A549 (cell line): ENCODE results near the gene KCNB1. TPM values are rescaled to one million over a fixed set of nuclear protein-coding genes. Genes with fewer than 3 reads are reported as not detected.

Source experiments
- ATAC-seq, 2 experiments: fragments of 200-7000 bp in 1 of 2; fragments of >200 bp in 1 of 2; cut with Nextera tagmentation in 1 of 2; cut with Tn5 transposase in 1 of 2; 3 replicates each; pipeline versions ENCODE4 v1.8.0 to v1.9.1; 2018 to 2020; ENCODE audit warnings: mild to moderate bottlenecking in 1 of 2, moderate library complexity in 1 of 2
- CTCF ChIA-PET: fragments of 300-600 bp; sonication (Branson Sonifier 250); formaldehyde crosslinking; extraction: SDS; loops from one replicate; lab custom pipeline; 2021; ENCODE audit warnings: antibody characterized with exemption, inconsistent platforms; lab: Yijun Ruan, JAX
- POLR2A ChIA-PET: fragments of 350-600 bp; formaldehyde crosslinking; extraction: SDS; loops from one replicate; lab custom pipeline; 2021; ENCODE audit warnings: antibody characterized with exemption, inconsistent platforms; lab: Yijun Ruan, JAX
- DNase-seq, 2 experiments: peaks; one replicate each; pipeline versions ENCODE4 v3.0.0 to v3.0.0-alpha.2; 2011 to 2016; ENCODE audit warnings: low read depth in 1 of 2, low spot score in 1 of 2
- FAIRE-seq: peaks from 2 replicates; lab custom pipeline; 2011; peaks lifted over from hg19 to GRCh38; lab: Jason Lieb, UNC
- H3K27ac ChIP-seq, 2 experiments: fragments of >200 bp; sonication (Bioruptor Twin); formaldehyde crosslinking; 3 replicates each; pipeline ENCODE4 v1.5.1; 2016 to 2017
- H3K4me1 ChIP-seq: fragments of >200 bp; sonication (Bioruptor Twin); formaldehyde crosslinking; 3 replicates; pipeline ENCODE4 v1.6.1; 2016
- H3K4me2 ChIP-seq: fragments of >200 bp; sonication (Bioruptor Twin); formaldehyde crosslinking; 3 replicates; pipeline ENCODE4 v1.6.1; 2016
- H3K4me3 ChIP-seq: fragments of >200 bp; sonication (Bioruptor Twin); formaldehyde crosslinking; 3 replicates; pipeline ENCODE4 v1.5.1; 2016
- H3K9me3 ChIP-seq: fragments of >200 bp; sonication (Bioruptor Twin); formaldehyde crosslinking; 3 replicates; pipeline ENCODE4 v1.6.1; 2016
- ATOH8 ChIP-seq: fragments of 250-450 bp; sonication (Bioruptor Pico); IDR thresholded peaks from 2 replicates; pipeline ENCODE4 v1.5.0; 2020; ENCODE audit warnings: low read depth, mild to moderate bottlenecking, moderate library complexity
- BCL3 ChIP-seq: fragments of >200 bp; sonication (Bioruptor Twin); formaldehyde crosslinking; IDR thresholded peaks from 3 replicates; pipeline ENCODE4 v1.6.1; 2016
- CBX2 ChIP-seq: fragments of 200-600 bp; sonication (generic); IDR thresholded peaks from 2 replicates; pipeline ENCODE4 v1.6.1; 2016; ENCODE audit warnings: low read depth, mild to moderate bottlenecking, borderline replicate concordance
- CEBPB ChIP-seq, 2 experiments: fragments of >200 bp in 1 of 2; sonication (Bioruptor Twin) in 1 of 2; formaldehyde crosslinking in 1 of 2; IDR thresholded peaks; 2 replicates each; pipeline ENCODE4 v1.6.1; 2012 to 2016
- CHD4 ChIP-seq: fragments of 200-600 bp; sonication (generic); IDR thresholded peaks from 2 replicates; pipeline ENCODE4 v1.6.1; 2016; ENCODE audit warnings: antibody characterized with exemption, mild to moderate bottlenecking, borderline replicate concordance
- ESRRA ChIP-seq: fragments of 150-350 bp; IDR thresholded peaks from 2 replicates; pipeline ENCODE4 v1.6.1; 2014; ENCODE audit warnings: mild to moderate bottlenecking, low read length, borderline replicate concordance
- FOXS1 ChIP-seq: fragments of 250-450 bp; sonication (Bioruptor Pico); IDR thresholded peaks from 2 replicates; pipeline ENCODE4 v1.5.0; 2020; ENCODE audit warnings: mild to moderate bottlenecking, moderate library complexity
- GATA3 ChIP-seq: IDR thresholded peaks from 2 replicates; pipeline ENCODE4 v1.6.1; 2012; ENCODE audit warnings: borderline replicate concordance
- HES2 ChIP-seq: fragments of >200 bp; sonication (Bioruptor Twin); formaldehyde crosslinking; IDR thresholded peaks from 2 replicates; pipeline ENCODE4 v1.6.1; 2016
- HMGXB4 ChIP-seq: fragments of 250-450 bp; sonication (Bioruptor Pico); IDR thresholded peaks from 2 replicates; pipeline ENCODE4 v1.5.0; 2021; ENCODE audit warnings: mild to moderate bottlenecking, moderate library complexity, borderline replicate concordance
- JUNB ChIP-seq: fragments of >200 bp; sonication (Bioruptor Twin); formaldehyde crosslinking; IDR thresholded peaks from 2 replicates; pipeline ENCODE4 v1.6.1; 2016
- KDM1A ChIP-seq: fragments of 200-600 bp; sonication (generic); IDR thresholded peaks from 2 replicates; pipeline ENCODE4 v1.6.1; 2016; ENCODE audit warnings: low read depth, mild to moderate bottlenecking
- KDM5A ChIP-seq: fragments of 200-600 bp; sonication (generic); IDR thresholded peaks from 2 replicates; pipeline ENCODE4 v1.6.1; 2016; ENCODE audit warnings: antibody characterized with exemption, mild to moderate bottlenecking
- NPAS2 ChIP-seq: fragments of 250-450 bp; sonication (Bioruptor Pico); IDR thresholded peaks from 2 replicates; pipeline ENCODE4 v1.8.0; 2022; ENCODE audit warnings: mild to moderate bottlenecking, moderate library complexity, borderline replicate concordance
- PHF8 ChIP-seq: fragments of 200-600 bp; sonication (generic); IDR thresholded peaks from 2 replicates; pipeline ENCODE4 v1.6.1; 2016; ENCODE audit warnings: low read depth, mild to moderate bottlenecking, antibody characterized with exemption, moderate library complexity, borderline replicate concordance
- RARB ChIP-seq: fragments of 250-450 bp; sonication (Bioruptor Pico); IDR thresholded peaks from 2 replicates; pipeline ENCODE4 v1.8.0; 2021; ENCODE audit warnings: mild to moderate bottlenecking, moderate library complexity
- RCOR1 ChIP-seq: fragments of 150-350 bp; IDR thresholded peaks from 2 replicates; pipeline ENCODE4 v1.6.1; 2014; ENCODE audit warnings: antibody characterized with exemption, low read length, low read depth
- RFX5 ChIP-seq: fragments of 450-650 bp; IDR thresholded peaks from 2 replicates; pipeline ENCODE4 v1.7.1; 2014; ENCODE audit warnings: antibody characterized with exemption, mild to moderate bottlenecking, moderate library complexity
- RNF2 ChIP-seq: fragments of 200-600 bp; sonication (generic); IDR thresholded peaks from 2 replicates; pipeline ENCODE4 v1.6.1; 2016; ENCODE audit warnings: low read depth, mild to moderate bottlenecking, antibody characterized with exemption, moderate library complexity, borderline replicate concordance
- SMC3 ChIP-seq: fragments of >200 bp; sonication (Bioruptor Twin); formaldehyde crosslinking; IDR thresholded peaks from 3 replicates; pipeline ENCODE4 v1.6.1; 2018; ENCODE audit warnings: inconsistent platforms
- TFCP2L1 ChIP-seq: fragments of 250-450 bp; sonication (Bioruptor Pico); IDR thresholded peaks from 2 replicates; pipeline ENCODE4 v1.5.0; 2021; ENCODE audit warnings: mild to moderate bottlenecking
- USF2 ChIP-seq: fragments of 450-650 bp; IDR thresholded peaks from 2 replicates; pipeline ENCODE4 v1.6.1; 2014; ENCODE audit warnings: antibody characterized with exemption
- WGBS: methylation state at CpG from one replicate; pipeline ENCODE4 v1.1.6; 2017; ENCODE audit errors: missing lambda C conversion rate; 5-methylcytosine and 5-hydroxymethylcytosine counted together
- polyA plus RNA-seq, 4 experiments: library from polyadenylated mRNA; depleted of rRNA in 3 of 4; stranded (reverse); fragments of >200 nt; fragmentation: RNase III in 1 of 4; extraction: RNeasy Plus Mini Kit Qiagen cat#74134 plus additional on column Dnase treatment in 1 of 4; gene quantifications; 2 replicates in 3 of 4; 3 replicates in 1 of 4; pipeline ENCODE4 v1.2.3, GENCODE V29; 2011 to 2017

KCNB1 gene
- polyA plus RNA-seq, 2 of the 4 experiments (the other 2 are of a cell fraction): 0.12 to 0.28 TPM

- Histone ChIP-seq H3K9me3 (no peaks in the 10 kb centered on the region), H3K4me1 (peaks cover 7% of the 10 kb centered on the region; the same call in 1 of the 3 replicates), H3K4me2 (no peak overlapping the region), H3K4me3 (no peak overlapping the region), H3K27ac (no peak overlapping the region)
- DNase-seq (no peak), FAIRE-seq (no peak), ATAC-seq (no peak)
- POLR2A ChIA-PET: no interaction called here
- CTCF ChIA-PET: interaction anchor here (0.7 to 6.8 kb wide), 7 partner anchors 11 to 92 kb away, joined by 3 to 47 read pairs (median 7); partner anchors contain the start of gene KCNB1
- WGBS: 73% methylated on average over 4 of the region's 4 CpGs
- TF ChIP-seq BCL3 (no peak), RNF2 (no peak), ATOH8 (no peak)
Observed at GRCh38 chr20:49517805-49518100, 35.3 kb upstream of the KCNB1 start.

- DNase-seq (no peak), FAIRE-seq (no peak), ATAC-seq (peak in 1 of 2 experiments; percentile 48; a peak in 3 of 6 replicates)
- no peak overlapping the region for H3K4me2 ChIP-seq
- WGBS: 65% methylated on average over 17 of the region's 17 CpGs
- no peak overlapping the region for H3K4me3 ChIP-seq
- no peak overlapping the region for H3K27ac ChIP-seq
- ChIA-PET POLR2A (no interaction called here), CTCF (interaction anchor here (0.7 to 16.1 kb wide), 12 partner anchors 10 to 184 kb away, joined by 3 to 219 read pairs (median 6); partner anchors contain the start of gene KCNB1)
- H3K9me3 ChIP-seq: no peaks in the 10 kb centered on the region
- TF ChIP-seq KDM1A: no peak
- no peak for TF ChIP-seq GATA3
- H3K4me1 ChIP-seq: peaks cover 7% of the 10 kb centered on the region; the same call in 1 of the 3 replicates
Observed at GRCh38 chr20:49516916-49517804, 34.7 kb upstream of the KCNB1 start.

- no peak for ATAC-seq
- peaks cover 11% of the 10 kb centered on the region; the same call in 1 of the 3 replicates for H3K4me1 ChIP-seq
- DNase-seq: no peak
- WGBS: 2% methylated on average over 3 of the region's 3 CpGs
- H3K27ac ChIP-seq: no peak overlapping the region
- CTCF ChIA-PET: interaction anchor here (0.6 to 16.1 kb wide), 11 partner anchors 8 to 373 kb away, joined by 3 to 219 read pairs (median 6); partner anchors contain the start of genes DDX27 and KCNB1
- TF ChIP-seq CEBPB (IDR thresholded peaks at IDR 0.05) (no peak), NPAS2 (no peak), CBX2 (no peak), RNF2 (no peak), SMC3 (no peak), RCOR1 (no peak), HES2 (no peak), ESRRA (no peak), KDM5A (no peak), HMGXB4 (CRISPR knock-in tag) (no peak), RARB (CRISPR knock-in tag) (no peak), USF2 (no peak), TFCP2L1 (CRISPR knock-in tag) (no peak), PHF8 (no peak), CHD4 (no peak), JUNB (no peak), RFX5 (no peak), FOXS1 (CRISPR knock-in tag) (no peak)
- no peaks in the 10 kb centered on the region for H3K9me3 ChIP-seq
- no peak overlapping the region for H3K4me2 ChIP-seq
- no peak for FAIRE-seq
- no peak overlapping the region for H3K4me3 ChIP-seq
- POLR2A ChIA-PET: no interaction called here
Observed at GRCh38 chr20:49515586-49515985, 33.1 kb upstream of the KCNB1 start.
